Measurements from ENCODE around the gene RPE65.

DNA sequence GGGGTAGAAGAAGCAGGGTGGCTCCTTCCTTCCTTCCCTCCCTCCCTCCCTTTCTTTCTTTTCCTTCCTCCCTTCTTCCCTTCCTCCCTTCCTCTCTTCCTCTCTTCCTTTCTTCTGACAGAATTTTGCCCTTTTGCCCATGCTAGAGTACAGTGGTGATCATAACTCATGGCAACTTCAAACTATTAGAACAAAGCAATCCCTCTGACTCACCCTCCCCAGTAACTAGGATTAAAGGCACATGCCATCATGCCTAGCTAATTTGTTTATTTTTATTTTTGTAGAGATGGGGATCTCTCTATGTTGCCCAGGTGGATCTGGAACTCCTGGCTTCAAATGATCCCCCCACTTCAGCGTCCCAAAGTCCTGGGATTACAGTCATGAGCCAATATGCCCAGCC lies 10.0 kb upstream of the RPE65 start:
- TF ChIP-seq, protein P1, sequence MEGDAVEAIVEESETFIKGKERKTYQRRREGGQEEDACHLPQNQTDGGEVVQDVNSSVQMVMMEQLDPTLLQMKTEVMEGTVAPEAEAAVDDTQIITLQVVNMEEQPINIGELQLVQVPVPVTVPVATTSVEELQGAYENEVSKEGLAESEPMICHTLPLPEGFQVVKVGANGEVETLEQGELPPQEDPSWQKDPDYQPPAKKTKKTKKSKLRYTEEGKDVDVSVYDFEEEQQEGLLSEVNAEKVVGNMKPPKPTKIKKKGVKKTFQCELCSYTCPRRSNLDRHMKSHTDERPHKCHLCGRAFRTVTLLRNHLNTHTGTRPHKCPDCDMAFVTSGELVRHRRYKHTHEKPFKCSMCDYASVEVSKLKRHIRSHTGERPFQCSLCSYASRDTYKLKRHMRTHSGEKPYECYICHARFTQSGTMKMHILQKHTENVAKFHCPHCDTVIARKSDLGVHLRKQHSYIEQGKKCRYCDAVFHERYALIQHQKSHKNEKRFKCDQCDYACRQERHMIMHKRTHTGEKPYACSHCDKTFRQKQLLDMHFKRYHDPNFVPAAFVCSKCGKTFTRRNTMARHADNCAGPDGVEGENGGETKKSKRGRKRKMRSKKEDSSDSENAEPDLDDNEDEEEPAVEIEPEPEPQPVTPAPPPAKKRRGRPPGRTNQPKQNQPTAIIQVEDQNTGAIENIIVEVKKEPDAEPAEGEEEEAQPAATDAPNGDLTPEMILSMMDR (IDR thresholded peaks at IDR 0.05): no peak
- TF ChIP-seq POLR2A (IDR thresholded peaks at IDR 0.05): no peak
